T-helper 22 cell (primary cell): ENCODE measurements around the gene PSMB10.

ENCODE experiments used
- DNase-seq: peaks from one replicate; pipeline ENCODE4 v3.0.0-alpha.2; 2020; ENCODE audit warnings: low read depth

PSMB10 gene

GRCh38 chr16:67892375-67892774 lies 44.3 kb downstream of the PSMB10 start:
- DNase-seq, result no peak

GRCh38 chr16:67888331-67888730 lies 48.3 kb downstream of the PSMB10 start:
- DNase-seq, result no peak

DNA sequence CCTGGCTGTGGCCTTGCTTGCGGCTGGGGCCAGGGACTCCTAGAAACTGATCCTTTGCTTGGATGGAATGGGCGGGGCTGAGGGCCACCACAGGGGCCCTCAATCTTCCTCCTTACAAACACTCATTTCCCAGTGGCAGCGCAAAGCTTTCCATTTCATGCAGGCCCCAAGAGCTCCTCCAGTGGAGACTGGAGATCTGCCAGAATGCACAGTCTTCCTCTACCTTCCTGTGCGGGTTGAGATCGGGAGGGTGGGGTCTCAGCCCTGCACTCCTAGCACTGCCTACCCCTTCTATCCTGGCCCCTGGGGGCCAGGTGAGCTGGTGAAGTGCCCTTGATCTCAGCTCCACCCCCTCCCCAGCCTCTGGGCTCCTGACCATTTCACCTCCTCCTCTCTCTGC lies 50.3 kb downstream of the PSMB10 start:
- DNase-seq, result no peak

DNA sequence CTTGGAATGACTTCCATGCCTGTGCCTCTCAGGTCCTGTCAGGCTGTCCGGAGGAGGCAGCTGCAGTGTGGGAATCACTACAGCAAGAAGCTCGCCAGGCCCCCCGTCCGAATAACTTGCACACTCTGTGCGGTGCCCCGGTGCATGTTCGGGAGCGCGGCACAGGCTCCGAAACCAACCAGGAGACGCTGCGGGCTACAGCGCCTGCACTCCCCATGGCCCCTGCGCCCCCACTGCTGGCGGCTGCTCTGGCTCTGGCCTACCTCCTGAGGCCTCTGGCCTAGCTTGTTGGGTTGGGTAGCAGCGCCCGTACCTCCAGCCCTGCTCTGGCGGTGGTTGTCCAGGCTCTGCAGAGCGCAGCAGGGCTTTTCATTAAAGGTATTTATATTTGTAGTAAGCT lies 50.7 kb downstream of the PSMB10 start:
- no peak for DNase-seq

DNA sequence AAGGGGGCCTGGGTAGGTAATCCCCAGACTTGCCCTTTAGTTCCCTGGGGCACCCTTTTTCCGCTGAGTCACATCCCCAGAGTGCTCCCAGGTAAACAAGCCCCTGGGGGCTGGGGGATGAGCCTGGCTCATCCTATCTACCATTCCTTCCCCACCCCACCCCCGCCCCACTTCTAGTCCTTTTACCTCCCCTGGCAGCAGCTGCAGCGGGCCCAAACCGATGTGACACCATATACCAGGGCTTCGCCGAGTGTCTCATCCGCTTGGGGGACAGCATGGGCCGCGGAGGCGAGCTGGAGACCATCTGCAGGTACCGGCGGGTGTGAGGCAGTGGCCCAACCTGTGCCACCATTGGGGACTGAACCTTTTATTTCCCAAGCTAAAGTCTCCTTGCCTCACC lies 51.1 kb downstream of the PSMB10 start:
- no peak for DNase-seq

- no peak for DNase-seq
Observed at GRCh38 chr16:67884684-67885083, 52.0 kb downstream of the PSMB10 start, which contains the start of gene NRN1L. TSS of gene NRN1L (plus strand) at chr16:67884885. CDS start at chr16:67884904, 19 bp downstream.
